Measurements from ENCODE around the gene PLEKHB2.

Gene PLEKHB2

GRCh38 chr2:131154071-131154531 lies 49.0 kb downstream of the PLEKHB2 start:
- Histone ChIP-seq H3K36me3 (ENCODE audit: control insufficient read depth in 1 of 2, insufficient read depth in 2 of 2, low read depth in 1 of 2, low read length in 2 of 2) (peaks cover 13 to 20% of the 10 kb centered on the region in 2 experiments), H3K14ac (ENCODE audit: low read length in 2 of 2) (no peak overlapping the region), H2BK120ac (ENCODE audit: low read depth, low read length) (no peak overlapping the region), H3K4ac (ENCODE audit: low read depth in 1 of 2, low read length in 2 of 2) (no peak overlapping the region), H2BK5ac (ENCODE audit: low read depth, low read length, poor library complexity, severe bottlenecking) (no peak overlapping the region), H3K4me1 (ENCODE audit: control insufficient read depth, insufficient read depth, low read depth, low read length) (peaks cover 7% of the 10 kb centered on the region), H3K9me3 (ENCODE audit: control insufficient read depth, low read length) (no peaks in the 10 kb centered on the region), H2AK5ac (ENCODE audit: low read length, severe bottlenecking) (no peak overlapping the region), H3K27ac (ENCODE audit: low read length, poor library complexity, severe bottlenecking) (no peak overlapping the region), H3K18ac (ENCODE audit: low read depth in 1 of 2, low read length in 2 of 2) (no peak overlapping the region), H3K9ac (ENCODE audit: low read length) (no peak overlapping the region), H2AFZ (ENCODE audit: low read depth, low read length) (no peak overlapping the region), H3K4me2 (ENCODE audit: low read length, poor library complexity, severe bottlenecking) (no peak overlapping the region), H3K4me3 (ENCODE audit: insufficient read depth in 1 of 2, low read depth in 1 of 2, low read length in 2 of 2) (no peak overlapping the region), H3K79me1 (replicated peaks; ENCODE audit: low read length, poor library complexity, severe bottlenecking) (no peaks in the 10 kb centered on the region), H4K91ac (ENCODE audit: low read length) (no peak overlapping the region), H2BK15ac (ENCODE audit: low read depth, poor library complexity, severe bottlenecking) (no peak overlapping the region), H3K23ac (ENCODE audit: low read length in 2 of 2) (no peak overlapping the region), H2BK12ac (ENCODE audit: low read length in 2 of 2) (no peak overlapping the region), H4K8ac (ENCODE audit: low read length) (no peak overlapping the region), H3K27me3 (ENCODE audit: control insufficient read depth in 1 of 2, insufficient read depth in 1 of 2, low read length in 2 of 2) (no peaks in the 10 kb centered on the region)
- WGBS, result 39% methylated on average over 10 of the region's 10 CpGs
- peak; percentile 67 for DNase-seq

- no peak overlapping the region for H3K14ac ChIP-seq (ENCODE audit: low read length in 2 of 2)
- no peak overlapping the region for H4K91ac ChIP-seq (ENCODE audit: low read length)
- no peak overlapping the region for H2BK120ac ChIP-seq (ENCODE audit: low read depth, low read length)
- peaks cover 7% of the 10 kb centered on the region for H3K4me1 ChIP-seq (ENCODE audit: control insufficient read depth, insufficient read depth, low read depth, low read length)
- H3K36me3 ChIP-seq (ENCODE audit: control insufficient read depth in 1 of 2, insufficient read depth in 2 of 2, low read depth in 1 of 2, low read length in 2 of 2), result peaks cover 13 to 15% of the 10 kb centered on the region in 2 experiments
- H3K9me3 ChIP-seq (ENCODE audit: control insufficient read depth, low read length), result no peaks in the 10 kb centered on the region
- H3K23ac ChIP-seq (ENCODE audit: low read length in 2 of 2), result no peak overlapping the region
- no peak overlapping the region for H3K18ac ChIP-seq (ENCODE audit: low read depth in 1 of 2, low read length in 2 of 2)
- H3K4me3 ChIP-seq (ENCODE audit: insufficient read depth in 1 of 2, low read depth in 1 of 2, low read length in 2 of 2), result no peak overlapping the region
- H3K4ac ChIP-seq (ENCODE audit: low read depth in 1 of 2, low read length in 2 of 2), result no peak overlapping the region
- H3K79me1 ChIP-seq (replicated peaks; ENCODE audit: low read length, poor library complexity, severe bottlenecking), result no peaks in the 10 kb centered on the region
- H2BK5ac ChIP-seq (ENCODE audit: low read depth, low read length, poor library complexity, severe bottlenecking), result no peak overlapping the region
- H2BK15ac ChIP-seq (ENCODE audit: low read depth, poor library complexity, severe bottlenecking), result no peak overlapping the region
- no peak overlapping the region for H2BK12ac ChIP-seq (ENCODE audit: low read length in 2 of 2)
- H3K4me2 ChIP-seq (ENCODE audit: low read length, poor library complexity, severe bottlenecking), result no peak overlapping the region
- H3K27me3 ChIP-seq (ENCODE audit: control insufficient read depth in 1 of 2, insufficient read depth in 1 of 2, low read length in 2 of 2), result no peaks in the 10 kb centered on the region
- no peak overlapping the region for H3K9ac ChIP-seq (ENCODE audit: low read length)
- no peak overlapping the region for H2AK5ac ChIP-seq (ENCODE audit: low read length, severe bottlenecking)
- no peak overlapping the region for H2AFZ ChIP-seq (ENCODE audit: low read depth, low read length)
- no peak for DNase-seq
- no peak overlapping the region for H4K8ac ChIP-seq (ENCODE audit: low read length)
- H3K27ac ChIP-seq (ENCODE audit: low read length, poor library complexity, severe bottlenecking), result no peak overlapping the region
- WGBS, result 95% methylated on average over 23 of the region's 23 CpGs
Measured at GRCh38 chr2:131154647-131155046, 49.5 kb downstream of the PLEKHB2 start.

- Histone ChIP-seq H3K9me3 (ENCODE audit: control insufficient read depth, low read length) (no peaks in the 10 kb centered on the region), H3K4me3 (ENCODE audit: insufficient read depth in 1 of 2, low read depth in 1 of 2, low read length in 2 of 2) (no peak overlapping the region), H3K4me2 (ENCODE audit: low read length, poor library complexity, severe bottlenecking) (no peak overlapping the region), H2AFZ (ENCODE audit: low read depth, low read length) (no peak overlapping the region), H3K18ac (ENCODE audit: low read depth in 1 of 2, low read length in 2 of 2) (no peak overlapping the region), H4K8ac (ENCODE audit: low read length) (no peak overlapping the region), H2BK120ac (ENCODE audit: low read depth, low read length) (no peak overlapping the region), H3K27ac (ENCODE audit: low read length, poor library complexity, severe bottlenecking) (no peak overlapping the region), H3K27me3 (ENCODE audit: control insufficient read depth in 1 of 2, insufficient read depth in 1 of 2, low read length in 2 of 2) (no peaks in the 10 kb centered on the region), H2AK5ac (ENCODE audit: low read length, severe bottlenecking) (no peak overlapping the region), H3K4ac (ENCODE audit: low read depth in 1 of 2, low read length in 2 of 2) (no peak overlapping the region), H2BK15ac (ENCODE audit: low read depth, poor library complexity, severe bottlenecking) (no peak overlapping the region), H4K91ac (ENCODE audit: low read length) (peak overlapping the region; percentile 11), H3K36me3 (ENCODE audit: control insufficient read depth in 1 of 2, insufficient read depth in 2 of 2, low read depth in 1 of 2, low read length in 2 of 2) (peaks cover 10 to 12% of the 10 kb centered on the region in 2 experiments), H3K79me1 (replicated peaks; ENCODE audit: low read length, poor library complexity, severe bottlenecking) (no peaks in the 10 kb centered on the region), H3K14ac (ENCODE audit: low read length in 2 of 2) (peak overlapping the region in 1 of 2 experiments; percentile 48), H3K9ac (ENCODE audit: low read length) (no peak overlapping the region), H2BK5ac (ENCODE audit: low read depth, low read length, poor library complexity, severe bottlenecking) (no peak overlapping the region), H2BK12ac (ENCODE audit: low read length in 2 of 2) (no peak overlapping the region), H3K23ac (ENCODE audit: low read length in 2 of 2) (no peak overlapping the region), H3K4me1 (ENCODE audit: control insufficient read depth, insufficient read depth, low read depth, low read length) (peaks cover 7% of the 10 kb centered on the region)
- 98% methylated on average over 41 of the region's 46 CpGs for WGBS
- DNase-seq, result no peak
Measured at GRCh38 chr2:131155208-131155855, 50.2 kb downstream of the PLEKHB2 start.

GRCh38 chr2:131156452-131157149 lies 51.5 kb downstream of the PLEKHB2 start:
- no peak overlapping the region for H3K14ac ChIP-seq (ENCODE audit: low read length in 2 of 2)
- no peak overlapping the region for H3K23ac ChIP-seq (ENCODE audit: low read length in 2 of 2)
- DNase-seq, result no peak
- H4K8ac ChIP-seq (ENCODE audit: low read length), result no peak overlapping the region
- H3K4me1 ChIP-seq (ENCODE audit: control insufficient read depth, insufficient read depth, low read depth, low read length), result peaks cover 7% of the 10 kb centered on the region
- no peak overlapping the region for H2AFZ ChIP-seq (ENCODE audit: low read depth, low read length)
- H3K9me3 ChIP-seq (ENCODE audit: control insufficient read depth, low read length), result no peaks in the 10 kb centered on the region
- H2BK15ac ChIP-seq (ENCODE audit: low read depth, poor library complexity, severe bottlenecking), result no peak overlapping the region
- H3K4ac ChIP-seq (ENCODE audit: low read depth in 1 of 2, low read length in 2 of 2), result no peak overlapping the region
- H2BK12ac ChIP-seq (ENCODE audit: low read length in 2 of 2), result no peak overlapping the region
- H3K4me2 ChIP-seq (ENCODE audit: low read length, poor library complexity, severe bottlenecking), result no peak overlapping the region
- H2BK5ac ChIP-seq (ENCODE audit: low read depth, low read length, poor library complexity, severe bottlenecking), result no peak overlapping the region
- WGBS, result 77% methylated on average over 9 of the region's 12 CpGs
- H3K4me3 ChIP-seq (ENCODE audit: insufficient read depth in 1 of 2, low read depth in 1 of 2, low read length in 2 of 2), result no peak overlapping the region
- H3K18ac ChIP-seq (ENCODE audit: low read depth in 1 of 2, low read length in 2 of 2), result no peak overlapping the region
- H4K91ac ChIP-seq (ENCODE audit: low read length), result no peak overlapping the region
- peaks cover 0 to 1% of the 10 kb centered on the region in 2 experiments for H3K36me3 ChIP-seq (ENCODE audit: control insufficient read depth in 1 of 2, insufficient read depth in 2 of 2, low read depth in 1 of 2, low read length in 2 of 2)
- no peak overlapping the region for H2BK120ac ChIP-seq (ENCODE audit: low read depth, low read length)
- H2AK5ac ChIP-seq (ENCODE audit: low read length, severe bottlenecking), result no peak overlapping the region
- no peak overlapping the region for H3K9ac ChIP-seq (ENCODE audit: low read length)
- no peak overlapping the region for H3K27ac ChIP-seq (ENCODE audit: low read length, poor library complexity, severe bottlenecking)
- H3K79me1 ChIP-seq (replicated peaks; ENCODE audit: low read length, poor library complexity, severe bottlenecking), result no peaks in the 10 kb centered on the region
- no peaks in the 10 kb centered on the region for H3K27me3 ChIP-seq (ENCODE audit: control insufficient read depth in 1 of 2, insufficient read depth in 1 of 2, low read length in 2 of 2)

All from mesenchymal stem cell (in vitro differentiated cells and primary cell).